ENCODE data around the gene GPR146.

GPR146 gene

DNA sequence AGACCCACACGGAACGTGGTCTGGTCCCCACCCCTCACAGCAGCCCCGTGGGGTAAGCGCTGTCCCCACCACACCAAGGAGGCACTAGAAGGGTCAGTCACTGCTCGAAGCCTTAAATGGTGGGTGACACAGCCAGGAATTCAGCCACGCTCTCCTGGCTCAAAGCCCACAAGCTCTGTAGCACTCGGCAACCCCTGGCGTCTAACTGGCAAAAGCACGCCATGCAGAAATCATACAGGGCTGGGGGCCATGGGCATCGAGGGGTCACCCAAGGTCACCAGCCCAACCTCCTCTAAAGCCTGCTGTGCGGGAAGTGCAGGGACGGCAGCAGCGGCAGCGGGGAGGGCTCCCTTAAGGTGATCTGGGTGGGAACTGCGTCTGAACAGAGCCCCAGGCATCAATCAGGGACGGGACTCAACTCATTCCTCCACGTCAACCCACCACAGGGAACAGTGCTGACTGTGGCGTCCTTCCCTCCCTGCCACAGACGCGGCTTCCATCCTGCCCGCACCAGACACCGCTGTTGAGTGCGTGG, 51.3 kb downstream of the GPR146 start:
- no peak for DNase-seq

DNA sequence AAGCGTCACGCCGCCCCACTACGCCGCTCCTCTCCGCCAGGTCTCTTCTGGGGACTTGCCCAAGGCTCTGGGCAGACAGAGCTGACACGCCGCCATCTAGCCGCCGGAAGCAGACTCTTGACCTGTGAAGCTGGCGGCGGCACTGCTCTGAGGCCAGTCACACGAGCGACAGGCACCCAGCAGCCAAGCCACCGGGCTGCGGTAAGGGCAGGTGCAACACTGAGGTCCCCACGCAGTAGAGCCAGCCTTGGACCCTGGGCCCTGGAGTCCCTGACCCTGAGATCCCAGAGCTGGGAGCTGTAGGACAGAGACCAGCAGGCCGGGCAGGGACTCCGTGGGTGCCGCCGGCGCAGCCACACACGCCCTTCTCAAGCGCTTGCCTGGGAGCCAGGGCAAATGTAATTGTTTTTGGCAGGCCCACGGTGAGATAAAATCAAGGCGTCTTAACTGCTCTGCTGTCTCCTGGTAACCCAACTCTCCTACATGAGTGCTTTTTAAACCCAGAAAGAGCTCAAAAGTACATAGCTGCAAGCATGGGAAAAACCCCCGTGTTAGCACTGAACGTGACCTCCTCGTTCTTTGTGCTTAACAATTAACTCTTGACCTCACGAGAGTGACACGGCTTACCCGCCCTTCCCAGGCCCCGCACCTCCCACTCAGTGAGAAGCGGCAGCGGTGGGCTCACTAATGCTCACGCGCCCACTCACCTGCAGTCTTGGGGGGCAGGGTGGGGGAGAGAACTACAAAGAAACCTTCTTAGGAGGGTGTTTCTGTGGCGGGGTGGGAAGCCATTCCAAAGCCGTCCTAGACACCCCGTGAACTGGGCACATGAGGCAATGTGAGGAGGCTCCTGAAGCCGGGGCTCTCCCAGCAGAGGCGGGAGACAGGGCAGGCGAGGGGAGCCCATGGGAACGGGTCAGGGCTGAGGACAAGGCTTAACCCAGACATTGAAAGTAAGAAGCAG, 52.1 kb downstream of the GPR146 start:
- no peak for DNase-seq

DNA sequence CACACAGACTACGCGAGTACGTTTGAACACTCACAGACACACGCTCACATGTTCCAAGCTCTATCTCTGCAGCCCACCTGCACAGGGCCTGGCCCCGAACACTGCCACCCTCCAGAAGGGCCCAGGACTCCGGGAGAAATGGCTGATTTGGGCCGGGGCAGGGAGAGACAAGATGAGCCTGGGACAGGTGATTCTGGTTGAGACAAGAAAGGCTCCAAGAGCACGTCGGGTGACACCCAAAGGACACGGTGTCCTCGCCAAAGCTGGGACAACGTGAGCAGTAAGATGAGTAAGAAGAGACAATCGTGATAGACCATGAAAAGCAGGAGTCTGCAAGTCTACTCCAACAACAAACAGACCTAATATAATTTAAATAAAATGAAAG, 52.8 kb downstream of the GPR146 start:
- no peak for DNase-seq

DNA sequence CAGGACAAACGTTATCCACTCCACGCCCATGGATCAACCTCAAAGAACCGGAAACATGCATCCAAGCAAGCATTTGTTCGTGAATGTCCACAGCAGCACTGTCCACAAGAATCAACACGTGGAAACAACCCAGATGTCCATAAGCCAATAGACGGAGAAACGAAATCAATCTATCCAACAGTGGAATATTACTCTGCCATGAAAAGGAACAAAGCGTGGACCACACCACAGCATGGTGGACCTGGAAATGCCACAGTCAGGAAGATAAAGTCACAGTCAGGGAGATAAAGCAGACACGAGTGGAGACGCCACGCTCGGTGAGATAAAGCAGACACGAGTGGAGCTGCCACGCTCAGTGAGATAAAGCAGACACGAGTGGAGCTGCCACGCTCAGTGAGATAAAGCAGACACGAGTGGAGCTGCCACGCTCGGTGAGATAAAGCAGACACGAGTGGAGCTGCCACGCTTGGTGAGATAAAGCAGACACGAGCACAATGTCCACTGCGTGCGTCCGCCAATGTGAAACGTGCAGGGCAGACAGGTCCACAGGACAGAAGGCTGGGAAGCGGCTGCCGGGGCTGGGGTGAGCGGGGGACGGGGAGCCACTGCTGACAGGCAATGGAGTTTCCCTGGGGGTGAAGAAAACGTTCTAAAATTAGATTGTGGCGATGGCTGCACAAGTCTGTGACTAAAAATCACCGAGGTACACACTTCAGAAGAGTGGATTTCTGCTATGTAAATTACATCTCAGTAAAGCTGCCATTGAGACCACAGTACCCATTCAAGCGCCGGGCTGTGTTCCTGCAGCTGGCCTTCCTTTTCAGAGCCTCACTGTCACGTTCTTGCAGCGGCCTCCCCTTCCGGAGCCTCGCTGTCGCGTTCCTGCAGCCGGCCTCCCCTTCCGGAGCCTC, 54.2 kb downstream of the GPR146 start:
- DNase-seq, result no peak

DNA sequence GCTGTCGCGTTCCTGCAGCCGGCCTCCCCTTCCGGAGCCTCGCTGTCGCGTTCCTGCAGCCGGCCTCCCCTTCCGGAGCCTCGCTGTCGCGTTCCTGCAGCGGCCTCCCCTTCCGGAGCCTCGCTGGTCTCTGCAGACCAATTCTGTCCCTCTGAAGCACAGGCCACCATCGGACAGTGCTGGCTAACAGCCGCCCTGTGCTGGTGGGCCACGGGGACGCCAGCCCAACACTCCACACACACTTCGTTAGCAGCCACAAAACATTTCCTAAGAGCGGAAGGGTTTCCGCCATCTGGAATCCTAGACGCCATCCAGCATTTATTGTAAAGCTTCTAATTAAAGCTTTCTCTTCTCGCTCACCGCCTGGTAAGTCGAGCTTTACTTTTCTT, 54.8 kb downstream of the GPR146 start:
- DNase-seq, result no peak

DNA sequence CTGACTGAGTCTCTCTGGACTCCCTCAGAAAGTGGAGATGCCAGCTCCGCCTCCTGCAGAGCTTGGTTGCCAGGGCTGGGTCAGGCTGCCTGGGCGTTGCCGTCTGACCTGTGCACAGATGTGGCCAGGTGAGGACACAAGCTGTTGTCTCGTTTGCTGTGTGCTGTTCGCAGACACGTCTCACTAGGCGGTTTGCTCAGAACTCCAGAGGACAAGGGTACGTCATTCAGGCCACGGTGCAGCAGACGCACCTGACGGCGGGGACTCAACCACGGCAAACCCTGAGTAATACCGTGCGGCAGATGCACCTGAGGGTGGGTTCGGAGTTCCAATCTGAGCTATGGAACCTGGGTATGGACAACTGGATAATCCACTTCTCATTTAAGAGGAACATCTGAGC, 55.3 kb downstream of the GPR146 start:
- DNase-seq, result no peak

DNA sequence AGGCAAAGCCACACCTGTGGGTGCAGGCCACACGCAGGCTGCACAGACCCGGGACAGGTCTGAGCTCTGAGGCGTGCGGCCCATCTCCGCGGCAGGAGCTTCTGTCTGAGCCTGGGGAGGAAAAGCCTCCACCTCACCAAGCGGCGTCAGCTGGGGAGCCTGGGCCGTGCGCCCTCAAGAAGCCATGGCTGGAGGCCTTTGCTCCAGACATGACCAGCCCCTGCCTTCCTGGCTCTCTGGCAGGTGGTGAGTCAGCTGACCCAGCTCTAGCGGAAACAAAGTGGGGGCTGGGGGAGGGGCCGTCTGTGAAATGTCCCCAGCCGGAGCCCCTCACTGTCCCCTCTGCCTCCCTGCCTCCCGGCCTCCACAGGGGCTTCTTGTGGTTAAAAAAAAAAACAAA, 56.0 kb downstream of the GPR146 start:
- DNase-seq, result no peak

DNA sequence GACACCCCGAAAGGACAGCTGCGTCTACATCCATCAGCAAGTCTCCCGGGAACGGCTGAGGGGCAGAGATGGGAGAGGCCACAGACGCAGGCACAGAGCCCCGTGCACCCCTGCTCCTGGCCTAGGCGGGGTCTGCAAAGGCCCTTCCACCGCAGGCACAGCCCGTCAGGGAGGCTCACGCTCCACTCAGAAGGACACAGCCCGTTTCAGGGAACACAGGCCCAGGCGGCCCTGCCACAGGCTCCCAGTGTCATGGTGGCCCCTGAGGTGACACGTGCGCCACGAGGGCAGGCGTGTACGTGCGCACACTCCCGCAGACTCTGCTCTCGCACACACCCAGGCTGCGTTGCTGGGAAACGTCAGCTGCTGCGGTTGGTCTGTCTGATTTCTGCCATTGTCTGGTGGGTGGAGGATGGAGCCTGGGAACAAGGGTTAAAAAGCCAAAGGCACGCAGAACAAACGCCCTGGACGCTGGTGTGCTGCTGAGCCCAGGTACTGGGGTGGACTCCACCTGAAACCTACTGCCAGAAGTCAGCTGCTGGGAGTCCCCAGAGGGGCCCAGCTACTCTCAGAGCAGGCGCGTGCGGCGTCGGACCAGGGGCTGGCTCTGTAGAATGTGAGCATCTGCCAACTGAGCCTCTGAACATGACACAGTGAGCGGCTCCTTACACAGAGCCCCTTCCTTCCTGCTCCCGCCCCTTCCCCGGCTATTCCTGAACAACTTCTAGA, 56.7 kb downstream of the GPR146 start:
- DNase-seq, result no peak

DNA sequence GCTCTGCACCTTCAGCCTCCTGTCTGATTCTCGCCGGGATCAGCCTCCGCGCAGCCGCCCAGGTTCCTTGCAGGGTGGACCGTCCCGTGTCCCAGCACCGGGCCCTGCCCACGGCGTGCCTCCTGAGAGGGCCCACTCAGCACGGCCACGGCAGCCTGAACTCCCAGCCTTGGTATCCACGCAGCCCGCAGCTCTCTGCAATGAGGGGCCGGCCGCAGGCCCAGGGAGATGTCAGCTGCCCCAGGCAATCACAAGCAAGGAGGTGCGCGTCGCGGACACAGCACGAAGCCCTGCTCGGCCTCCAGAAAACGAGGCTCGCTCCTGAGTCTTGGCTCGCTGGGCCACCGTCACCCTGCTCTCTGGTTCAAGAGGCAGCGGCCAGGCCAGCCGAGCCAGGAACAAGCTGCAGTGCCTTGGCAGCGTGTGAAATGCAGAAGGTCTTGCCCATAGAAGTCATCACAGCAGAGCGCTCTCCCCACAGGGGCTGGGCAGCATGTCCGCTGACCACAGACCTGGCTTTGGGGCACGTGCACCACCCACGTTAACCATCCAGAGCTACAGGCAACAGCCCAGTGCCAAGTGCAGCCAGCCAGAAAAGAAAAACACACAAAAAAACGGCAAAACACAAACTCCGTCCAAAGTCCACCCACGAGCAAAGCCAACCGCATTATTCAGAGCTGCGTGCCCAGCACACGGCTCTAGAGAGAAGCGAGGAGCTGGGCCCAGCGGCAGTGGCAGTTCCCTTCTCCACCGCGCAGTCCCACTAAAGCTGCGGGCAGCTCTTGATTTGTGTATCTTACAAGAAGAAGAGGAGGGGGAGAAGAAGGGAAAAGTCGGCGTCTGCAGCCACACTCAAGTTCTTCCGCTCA, 57.5 kb downstream of the GPR146 start:
- no peak for DNase-seq

DNA sequence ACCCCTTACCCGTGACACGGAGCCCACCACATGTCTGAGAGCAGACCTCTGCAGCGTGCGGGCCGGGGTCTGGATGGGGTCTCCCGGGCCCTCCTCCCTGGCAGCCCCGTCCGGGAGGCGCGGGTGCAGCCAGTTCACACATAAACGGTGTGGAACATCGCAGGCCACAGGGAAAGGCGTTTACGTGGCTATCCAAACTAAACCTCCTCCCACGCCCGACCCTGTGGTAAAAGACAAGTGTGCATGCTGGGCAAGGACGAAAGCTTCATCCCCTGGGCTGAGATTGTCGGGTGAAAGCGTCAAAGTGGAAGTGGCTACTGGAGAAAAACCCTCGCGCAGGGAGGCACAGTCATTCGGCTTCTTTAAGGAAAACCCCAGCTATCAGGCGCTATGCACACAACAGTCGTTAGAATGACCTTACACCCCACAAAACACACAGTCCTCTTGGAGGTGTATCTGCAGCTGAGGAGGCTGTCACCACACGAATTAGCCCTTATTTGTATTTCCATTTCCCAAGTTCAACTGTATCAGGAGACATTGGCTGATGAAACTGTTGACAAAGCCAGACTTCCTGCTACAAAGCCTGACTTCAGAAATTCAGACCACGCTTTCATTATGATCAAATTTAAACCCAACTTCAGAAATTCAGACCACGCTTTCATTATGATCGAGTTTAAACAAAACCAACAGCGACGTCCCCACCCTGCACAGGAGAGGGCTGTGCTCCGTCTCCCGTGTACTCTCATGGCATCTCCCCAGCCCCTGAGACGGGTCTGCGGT, 58.9 kb downstream of the GPR146 start:
- no peak for DNase-seq

DNA sequence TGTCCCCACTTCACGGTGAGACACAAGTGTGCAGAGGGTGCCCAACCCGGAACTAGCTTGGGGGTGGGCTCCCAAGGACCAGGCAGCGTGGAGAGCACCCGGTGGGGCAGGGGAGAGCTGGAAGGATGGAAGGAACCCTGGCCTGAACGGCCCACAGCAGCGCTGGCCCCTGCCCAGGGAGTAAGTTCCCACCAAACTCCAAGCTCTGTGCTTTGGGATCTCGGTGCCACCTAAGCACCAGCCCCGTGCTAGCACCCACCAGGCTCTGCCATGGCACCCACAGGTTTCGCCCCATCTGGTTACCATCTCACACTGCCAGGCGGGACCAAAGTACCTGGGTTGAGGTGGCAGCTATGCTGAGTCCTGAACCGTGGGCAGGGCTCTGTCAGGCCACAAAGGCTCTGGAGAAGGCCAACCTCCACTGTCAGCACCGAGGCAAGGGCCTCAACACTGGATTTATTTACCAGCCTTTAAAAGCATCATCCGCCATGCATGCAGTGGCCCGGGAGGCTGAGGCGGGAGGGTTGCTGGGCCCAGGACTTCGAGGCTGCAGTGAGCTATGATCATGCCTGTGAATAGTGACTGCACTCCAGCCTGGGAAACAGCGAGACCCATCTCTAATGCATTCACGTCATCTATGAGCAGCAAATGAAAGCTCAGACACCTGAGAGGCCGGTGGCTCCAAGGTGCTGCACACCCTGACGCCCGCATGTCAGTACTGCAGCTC, 59.6 kb downstream of the GPR146 start:
- DNase-seq, result no peak

DNA sequence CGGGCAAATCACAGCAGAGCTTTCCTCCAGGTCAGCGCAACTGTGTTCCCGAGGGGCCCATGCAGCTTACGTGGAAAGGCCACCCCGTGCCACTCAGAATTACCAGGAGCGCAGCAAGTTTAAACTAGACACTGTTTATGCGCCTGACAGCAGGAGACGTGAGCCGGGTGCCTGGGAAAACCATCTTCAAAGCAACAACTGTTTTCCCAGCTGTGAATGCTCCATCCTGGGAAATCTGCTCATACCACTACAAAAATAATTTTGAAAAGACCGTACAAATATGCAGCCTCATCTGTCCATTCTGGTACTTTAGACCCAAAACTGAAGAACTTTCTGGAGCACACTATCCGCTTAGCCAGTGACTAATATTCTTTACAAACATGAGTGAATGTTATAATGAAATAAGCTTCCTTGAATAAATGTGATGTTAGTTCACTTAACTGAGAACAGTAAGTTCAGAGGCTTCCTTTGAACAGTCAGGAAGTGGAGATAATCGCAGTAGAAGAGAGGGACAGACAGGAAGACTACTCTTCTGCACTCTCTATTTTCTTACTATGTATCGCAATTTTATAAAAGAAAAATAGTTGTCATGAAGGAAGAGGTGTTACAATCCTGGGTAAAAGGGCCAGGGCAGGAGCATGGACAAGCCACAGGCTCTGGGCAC, 60.3 kb downstream of the GPR146 start:
- no peak for DNase-seq

DNA sequence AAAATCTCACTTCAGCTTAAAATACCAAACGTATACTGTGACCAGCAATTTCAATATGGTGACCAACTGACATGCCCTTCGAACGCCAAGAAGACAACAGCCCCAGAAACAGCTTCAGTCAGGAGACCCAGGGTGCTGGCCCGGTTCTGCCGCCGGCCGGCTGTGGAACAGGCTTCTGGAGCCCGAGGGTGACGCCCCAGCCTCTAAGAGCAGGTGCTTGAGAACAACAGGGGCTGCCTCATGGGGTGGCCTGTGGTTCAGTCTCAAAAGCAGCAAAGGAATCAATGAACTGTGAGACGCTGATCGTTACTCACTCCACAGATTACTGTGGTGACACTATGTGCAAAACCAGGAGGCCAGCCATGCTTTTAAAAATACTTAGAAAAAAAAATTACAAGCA, 60.8 kb downstream of the GPR146 start:
- no peak for DNase-seq

DNA sequence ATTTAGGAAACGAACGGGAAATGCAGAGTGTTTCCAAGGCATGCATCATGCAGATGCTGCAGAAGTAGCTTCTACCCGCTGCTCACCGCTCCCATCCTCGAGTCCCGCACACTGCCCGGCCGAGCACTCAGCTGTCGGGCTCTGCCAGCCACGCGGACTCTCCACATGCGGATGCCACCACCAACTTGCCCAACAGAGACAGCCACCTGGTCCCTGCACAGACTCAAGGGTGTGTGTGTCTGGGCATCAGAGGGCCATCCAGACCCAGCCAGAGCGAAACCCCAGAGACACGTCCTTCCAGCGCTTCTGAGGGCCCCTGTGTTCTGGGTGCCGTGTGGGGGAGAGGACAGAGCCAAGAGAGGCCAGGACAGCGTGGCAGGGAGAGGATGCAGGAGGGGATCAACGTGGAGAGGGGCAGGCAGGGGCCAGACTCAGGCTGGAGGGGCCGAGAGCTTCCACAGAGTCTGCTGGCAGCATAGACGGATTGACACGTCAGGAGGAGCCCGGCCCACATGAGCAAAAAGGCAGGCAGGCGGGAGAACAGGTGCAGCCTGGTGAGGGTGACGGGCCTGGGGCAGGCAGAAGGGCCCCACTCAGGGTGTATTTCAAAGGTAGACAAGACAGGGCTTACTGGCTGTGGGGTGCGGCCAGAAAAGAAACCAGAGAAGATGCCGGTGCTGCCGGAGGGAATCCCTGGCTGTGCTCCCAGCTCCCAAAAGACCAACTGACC, 61.9 kb downstream of the GPR146 start:
- DNase-seq, result no peak

DNA sequence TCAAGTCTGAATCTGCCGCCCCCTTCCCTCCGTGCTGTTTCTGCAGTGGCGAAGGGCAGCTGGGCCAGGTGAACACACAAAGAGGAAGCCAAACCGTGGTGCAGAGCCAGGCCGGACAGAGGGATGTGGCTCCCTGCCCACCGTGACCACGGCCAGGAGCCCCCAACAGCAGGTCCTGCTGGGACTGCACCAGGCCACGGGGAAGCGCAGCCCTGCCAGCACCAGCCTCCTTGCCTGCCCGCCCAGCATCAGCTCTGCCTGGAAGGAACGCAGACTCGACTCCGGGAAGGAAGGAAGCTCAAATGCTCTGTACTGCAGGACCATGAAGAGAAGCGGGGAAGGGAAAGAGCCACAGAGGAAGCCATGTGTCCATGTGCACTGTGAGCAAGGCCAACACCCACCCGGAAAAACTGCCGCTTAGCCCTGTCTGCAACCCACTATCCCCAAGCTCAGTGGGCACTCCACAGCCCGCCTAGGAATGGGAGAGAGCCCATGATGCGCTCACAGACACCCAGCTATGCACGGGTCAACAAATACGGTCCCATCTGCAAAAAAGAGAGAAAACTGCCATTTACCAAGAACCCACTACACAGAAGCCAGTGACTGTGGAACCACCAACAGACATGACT, 62.6 kb downstream of the GPR146 start:
- DNase-seq, result no peak

DNA sequence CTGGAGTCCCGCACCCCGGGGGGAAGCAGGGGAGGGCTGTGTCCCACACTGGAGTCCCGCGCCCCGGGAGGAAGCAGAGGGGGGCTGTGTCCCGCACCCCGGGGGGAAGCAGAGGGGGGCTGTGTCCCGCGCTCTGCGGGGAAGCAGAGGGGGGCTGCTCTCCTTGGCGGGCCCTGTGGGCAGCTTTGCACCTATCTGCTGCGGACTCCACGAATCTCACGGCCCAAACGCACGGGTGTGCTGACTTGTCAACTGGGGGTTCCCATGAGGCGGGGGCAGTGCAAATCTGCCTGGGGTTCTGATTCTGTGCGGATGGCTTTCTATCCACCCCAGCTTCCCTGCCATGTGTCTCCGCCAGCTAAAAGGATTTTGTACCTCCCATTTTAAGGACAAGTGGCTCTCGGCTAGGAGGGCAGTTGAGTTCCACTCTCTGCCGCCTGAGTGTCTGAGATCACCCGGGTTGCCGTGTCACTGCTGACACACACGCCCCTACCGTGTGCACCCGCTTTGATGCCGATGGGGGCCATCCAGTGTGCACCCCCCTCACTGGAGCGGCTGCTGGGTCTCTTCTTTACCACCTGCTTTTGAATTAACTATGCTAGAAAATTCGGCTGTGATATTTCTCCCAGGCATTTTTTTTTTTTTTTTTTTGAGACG, 64.0 kb downstream of the GPR146 start:
- no peak for DNase-seq

Data from CD4-positive, alpha-beta T cell treated with Interleukin-15 for 1 hour (primary cell).